ENCODE data around the gene RMI2.

DNA sequence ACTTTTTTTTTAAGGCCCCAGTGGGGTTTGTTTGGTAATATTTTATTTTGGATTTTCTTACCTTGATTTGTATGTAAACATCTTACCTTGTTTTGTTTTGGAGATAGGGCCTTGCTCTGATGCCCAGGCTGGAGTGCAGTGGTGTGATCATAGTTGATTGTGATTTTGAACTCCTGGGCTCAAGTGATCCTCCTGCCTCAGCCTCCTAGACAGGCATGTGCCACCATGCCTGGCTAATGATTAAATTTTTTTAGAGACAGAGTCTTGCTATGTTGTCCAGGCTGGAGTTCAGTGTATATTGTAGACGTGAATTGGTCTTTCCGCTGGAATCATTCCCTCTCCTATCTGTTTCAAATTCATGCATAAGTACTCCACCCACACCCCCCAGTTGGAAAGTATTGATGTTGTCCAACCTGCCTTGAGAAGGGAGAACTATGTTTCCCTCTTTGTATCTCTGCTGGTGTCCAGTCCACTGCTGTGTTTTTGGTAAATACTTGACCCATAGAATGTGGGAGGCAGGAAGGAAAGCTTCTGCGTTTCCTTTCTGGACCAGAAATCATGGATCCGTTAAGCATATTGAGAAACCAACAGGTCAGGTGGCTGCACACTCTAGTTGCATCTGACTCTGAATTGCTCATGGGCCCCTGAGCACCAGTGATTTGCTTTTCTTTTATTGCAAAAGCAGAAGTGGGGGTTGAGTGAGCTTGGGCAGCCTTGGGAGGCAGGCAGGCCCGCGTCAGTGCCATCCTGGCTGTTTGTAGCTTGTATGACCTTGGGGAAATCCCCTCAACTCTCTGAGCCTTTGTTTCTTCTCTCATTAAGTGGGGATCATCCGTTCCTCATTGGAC is 25.0 kb downstream of the RMI2 start:
- no peak for TF ChIP-seq EZH2 (IDR thresholded peaks at IDR 0.05; ENCODE audit: low read length)
- TF ChIP-seq, protein P1, sequence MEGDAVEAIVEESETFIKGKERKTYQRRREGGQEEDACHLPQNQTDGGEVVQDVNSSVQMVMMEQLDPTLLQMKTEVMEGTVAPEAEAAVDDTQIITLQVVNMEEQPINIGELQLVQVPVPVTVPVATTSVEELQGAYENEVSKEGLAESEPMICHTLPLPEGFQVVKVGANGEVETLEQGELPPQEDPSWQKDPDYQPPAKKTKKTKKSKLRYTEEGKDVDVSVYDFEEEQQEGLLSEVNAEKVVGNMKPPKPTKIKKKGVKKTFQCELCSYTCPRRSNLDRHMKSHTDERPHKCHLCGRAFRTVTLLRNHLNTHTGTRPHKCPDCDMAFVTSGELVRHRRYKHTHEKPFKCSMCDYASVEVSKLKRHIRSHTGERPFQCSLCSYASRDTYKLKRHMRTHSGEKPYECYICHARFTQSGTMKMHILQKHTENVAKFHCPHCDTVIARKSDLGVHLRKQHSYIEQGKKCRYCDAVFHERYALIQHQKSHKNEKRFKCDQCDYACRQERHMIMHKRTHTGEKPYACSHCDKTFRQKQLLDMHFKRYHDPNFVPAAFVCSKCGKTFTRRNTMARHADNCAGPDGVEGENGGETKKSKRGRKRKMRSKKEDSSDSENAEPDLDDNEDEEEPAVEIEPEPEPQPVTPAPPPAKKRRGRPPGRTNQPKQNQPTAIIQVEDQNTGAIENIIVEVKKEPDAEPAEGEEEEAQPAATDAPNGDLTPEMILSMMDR (optimal IDR thresholded peaks at IDR 0.05 in 1 of 3, IDR thresholded peaks at IDR 0.05 in 1 of 3, conservative IDR thresholded peaks at IDR 0.05 in 1 of 3; ENCODE audit: extremely low read depth in 1 of 3, insufficient read depth in 2 of 3, low read length in 3 of 3) = no peak
